ENCODE measurements around the gene DCK.

GRCh38 chr4:70958681-70959080 is 34.8 kb upstream of the DCK start:
- TF ChIP-seq CTCF (conservative IDR thresholded peaks at IDR 0.05) (no peak), EZH2 (IDR thresholded peaks at IDR 0.05; ENCODE audit: low read depth) (no peak)

Measured in PC-9 (cell line).